Activated CD8-positive, alpha-beta memory T cell treated with anti-CD3 and anti-CD28 coated beads for 36 hours (primary cell): ENCODE data around the gene IL10RB. TPM values are rescaled to one million over a fixed set of nuclear protein-coding genes. Genes with fewer than 3 reads are reported as not detected.

Experiments
- CTCF ChIA-PET: fragments of 350-600 bp; sonication (Branson Sonifier 250); formaldehyde crosslinking; loops from one replicate; lab custom pipeline; 2021; ENCODE audit warnings: antibody characterized with exemption; lab: Charles Lee
- POLR2A ChIA-PET: fragments of 350-600 bp; sonication (Branson Sonifier 250); formaldehyde crosslinking; loops from one replicate; lab custom pipeline; 2021; ENCODE audit warnings: antibody characterized with exemption; lab: Charles Lee
- total RNA-seq, 2 experiments: library from RNA; stranded (reverse); gene quantifications; one replicate each; pipeline ENCODE4 v1.2.3, GENCODE V29; 2021

The IL10RB gene
- total RNA-seq, 2 experiments from 2014 or later, result 21.7 to 24.1 TPM

GRCh38 chr21:33286076-33286475, 19.9 kb downstream of the IL10RB start:
- POLR2A ChIA-PET, result no interaction called here
- CTCF ChIA-PET, result interaction anchor here (0.6 kb wide), 1 partner anchor 289 kb away, joined by 3 read pairs; no protein-coding TSS in a partner anchor

- POLR2A ChIA-PET, result no interaction called here
Measured at GRCh38 chr21:33286600-33287456, 20.7 kb downstream of the IL10RB start.

GRCh38 chr21:33289199-33289819, 23.1 kb downstream of the IL10RB start:
- CTCF ChIA-PET, result no interaction called here
- POLR2A ChIA-PET, result no interaction called here

More at GRCh38 chr21:33286600-33287456, 20.7 kb downstream of the IL10RB start:
- CTCF ChIA-PET, result no interaction called here

GRCh38 chr21:33290441-33290840, 24.3 kb downstream of the IL10RB start:
- ChIA-PET POLR2A (no interaction called here), CTCF (no interaction called here)

GRCh38 chr21:33291686-33292085, 25.5 kb downstream of the IL10RB start:
- CTCF ChIA-PET, result no interaction called here
- POLR2A ChIA-PET, result interaction anchor here (0.5 kb wide), 1 partner anchor 185 kb away, joined by 6 read pairs; no protein-coding TSS in a partner anchor

GRCh38 chr21:33292724-33293123, 26.6 kb downstream of the IL10RB start:
- ChIA-PET POLR2A (no interaction called here), CTCF (no interaction called here)

GRCh38 chr21:33293136-33293535, 27.0 kb downstream of the IL10RB start:
- ChIA-PET POLR2A (no interaction called here), CTCF (no interaction called here)

GRCh38 chr21:33293811-33294216, 27.6 kb downstream of the IL10RB start:
- ChIA-PET CTCF (interaction anchor here (0.6 kb wide), 1 partner anchor 24 kb away, joined by 3 read pairs; no protein-coding TSS in a partner anchor), POLR2A (no interaction called here)

- CTCF ChIA-PET, result no interaction called here
- POLR2A ChIA-PET, result no interaction called here
Measured at GRCh38 chr21:33296156-33296555, 30.0 kb downstream of the IL10RB start.

- ChIA-PET CTCF (interaction anchor here (0.5 kb wide), 1 partner anchor 73 kb away, joined by 3 read pairs; no protein-coding TSS in a partner anchor), POLR2A (no interaction called here)
Measured at GRCh38 chr21:33299181-33299752, 33.1 kb downstream of the IL10RB start.

GRCh38 chr21:33300701-33301631, 34.8 kb downstream of the IL10RB start:
- ChIA-PET POLR2A (no interaction called here), CTCF (no interaction called here)

- ChIA-PET POLR2A (no interaction called here), CTCF (no interaction called here)
Measured at GRCh38 chr21:33301632-33302002, 35.5 kb downstream of the IL10RB start.

- ChIA-PET POLR2A (no interaction called here), CTCF (interaction anchor here (0.6 kb wide), 1 partner anchor 105 kb away, joined by 3 read pairs; no protein-coding TSS in a partner anchor)
Measured at GRCh38 chr21:33302055-33302454, 35.9 kb downstream of the IL10RB start.

- POLR2A ChIA-PET, result no interaction called here
- CTCF ChIA-PET, result no interaction called here
Measured at GRCh38 chr21:33302796-33303195, 36.6 kb downstream of the IL10RB start.

GRCh38 chr21:33305344-33305671, 39.1 kb downstream of the IL10RB start:
- CTCF ChIA-PET, result no interaction called here
- POLR2A ChIA-PET, result no interaction called here

- POLR2A ChIA-PET, result no interaction called here
Measured at GRCh38 chr21:33305938-33306337, 39.8 kb downstream of the IL10RB start.

GRCh38 chr21:33308586-33309490, 42.7 kb downstream of the IL10RB start:
- CTCF ChIA-PET, result interaction anchor here (1.1 kb wide), 1 partner anchor 138 kb away, joined by 3 read pairs; no protein-coding TSS in a partner anchor

More at GRCh38 chr21:33305938-33306337, 39.8 kb downstream of the IL10RB start:
- CTCF ChIA-PET, result no interaction called here

GRCh38 chr21:33309778-33310177, 43.6 kb downstream of the IL10RB start:
- POLR2A ChIA-PET, result no interaction called here
- CTCF ChIA-PET, result no interaction called here

More at GRCh38 chr21:33308586-33309490, 42.7 kb downstream of the IL10RB start:
- POLR2A ChIA-PET, result no interaction called here
